Stimulated activated CD8-positive, alpha-beta memory T cell treated with anti-CD3 and anti-CD28 coated beads, Interleukin-12 subunit alpha, Interleukin-12 subunit beta, amount 100 ng/mL, for 4 hours (primary cell): ENCODE data around the gene UBTD2.

Experiments
- DNase-seq: peaks from one replicate; pipeline ENCODE4 v3.0.0-alpha.2; 2020; ENCODE audit warnings: low read depth

Gene UBTD2

GRCh38 chr5:172194985-172195774 is 88.4 kb downstream of the UBTD2 start:
- no peak for DNase-seq

- no peak for DNase-seq
Measured at GRCh38 chr5:172193872-172194271, 89.7 kb downstream of the UBTD2 start, which contains the start of gene EFCAB9. Gene EFCAB9, plus strand, starts transcription at chr5:172194172. Its CDS starts 1 bp downstream, at chr5:172194173.

GRCh38 chr5:172189693-172190296 is 93.8 kb downstream of the UBTD2 start:
- DNase-seq, result no peak

- no peak for DNase-seq
Measured at GRCh38 chr5:172188893-172189692, 94.5 kb downstream of the UBTD2 start.

GRCh38 chr5:172188033-172188892 is 95.3 kb downstream of the UBTD2 start, which contains the start of gene STK10:
Gene STK10, minus strand, starts transcription at chr5:172188224. Its CDS starts 182 bp downstream, at chr5:172188042.
- peak; percentile 90 for DNase-seq

- DNase-seq, result peak; percentile 53
Measured at GRCh38 chr5:172187118-172188032, 96.2 kb downstream of the UBTD2 start.

- DNase-seq, result no peak
Measured at GRCh38 chr5:172186114-172186695, 97.4 kb downstream of the UBTD2 start.

GRCh38 chr5:172185096-172185461 is 98.5 kb downstream of the UBTD2 start:
- no peak for DNase-seq

- DNase-seq, result no peak
Measured at GRCh38 chr5:172183881-172184280, 99.7 kb downstream of the UBTD2 start.

- DNase-seq, result no peak
Measured at GRCh38 chr5:172182291-172182690, 101.3 kb downstream of the UBTD2 start.

- no peak for DNase-seq
Measured at GRCh38 chr5:172180936-172181335, 102.6 kb downstream of the UBTD2 start.

- no peak for DNase-seq
Measured at GRCh38 chr5:172178991-172179989, 104.3 kb downstream of the UBTD2 start.

- DNase-seq, result no peak
Measured at GRCh38 chr5:172178301-172178987, 105.1 kb downstream of the UBTD2 start.

GRCh38 chr5:172177176-172177575 is 106.4 kb downstream of the UBTD2 start:
- DNase-seq, result no peak

- DNase-seq, result peak; percentile 82
Measured at GRCh38 chr5:172175263-172175719, 108.3 kb downstream of the UBTD2 start.

- peak; percentile 59 for DNase-seq
Measured at GRCh38 chr5:172173564-172174153, 109.9 kb downstream of the UBTD2 start.

- DNase-seq, result no peak
Measured at GRCh38 chr5:172172912-172173563, 110.5 kb downstream of the UBTD2 start.
